Astrocyte (in vitro differentiated cells and primary cell): Measurements from ENCODE around the gene RNF217. TPM values are rescaled to one million over a fixed set of nuclear protein-coding genes. Genes with fewer than 3 reads are reported as not detected.

Experiments
- DNase-seq: peaks from one replicate; pipeline ENCODE4 v3.0.0-alpha.2; 2010; ENCODE audit warnings: low read depth
- FAIRE-seq: peaks from 2 replicates; lab custom pipeline; 2011; peaks lifted over from hg19 to GRCh38; lab: Jason Lieb, UNC
- H2AFZ ChIP-seq: 2 replicates; pipeline ENCODE4 v1.6.0; 2012; ENCODE audit warnings: low read depth, low read length, inconsistent platforms
- H3K27ac ChIP-seq: 2 replicates; pipeline ENCODE4 v1.5.1; 2011; ENCODE audit warnings: low read depth, low read length, inconsistent platforms
- H3K27me3 ChIP-seq: 2 replicates; pipeline ENCODE4 v1.6.0; 2011; ENCODE audit warnings: low read length, inconsistent platforms; ENCODE audit not compliant: insufficient read depth
- H3K36me3 ChIP-seq: 2 replicates; pipeline ENCODE4 v1.5.1; 2011; ENCODE audit warnings: low read length, inconsistent platforms; ENCODE audit not compliant: insufficient read depth
- H3K4me1 ChIP-seq: 2 replicates; pipeline ENCODE4 v1.5.1; 2011; ENCODE audit warnings: low read length, inconsistent platforms; ENCODE audit not compliant: insufficient read depth
- H3K4me2 ChIP-seq: 2 replicates; pipeline ENCODE4 v1.6.0; 2012; ENCODE audit warnings: low read length, inconsistent platforms
- H3K4me3 ChIP-seq: 2 replicates; pipeline ENCODE4 v1.5.1; 2011; ENCODE audit warnings: low read depth, mild to moderate bottlenecking, low read length, inconsistent platforms; ENCODE audit not compliant: insufficient read depth
- H3K79me2 ChIP-seq: 2 replicates; pipeline ENCODE4 v1.6.0; 2012; ENCODE audit warnings: mild to moderate bottlenecking, low read length, inconsistent platforms; ENCODE audit not compliant: insufficient read depth
- H3K9ac ChIP-seq: 2 replicates; pipeline ENCODE4 v1.6.0; 2012; ENCODE audit warnings: mild to moderate bottlenecking, low read length, inconsistent platforms
- H3K9me3 ChIP-seq: 2 replicates; pipeline ENCODE4 v1.5.1; 2012; ENCODE audit warnings: low read depth, mild to moderate bottlenecking, low read length, inconsistent platforms; ENCODE audit not compliant: insufficient read depth
- H4K20me1 ChIP-seq: 2 replicates; pipeline ENCODE4 v1.6.0; 2012; ENCODE audit warnings: low read length, inconsistent platforms; ENCODE audit not compliant: insufficient read depth
- H3K27ac Mint-ChIP-seq: one replicate; pipeline ENCODE4 v1.8.0; 2021; ENCODE audit warnings: mild to moderate bottlenecking, mixed read lengths; ENCODE audit not compliant: unreplicated experiment
- H3K27me3 Mint-ChIP-seq: one replicate; pipeline ENCODE4 v1.8.0; 2021; ENCODE audit warnings: low read depth, mixed read lengths; ENCODE audit not compliant: unreplicated experiment
- H3K36me3 Mint-ChIP-seq: one replicate; pipeline ENCODE4 v1.8.0; 2021; ENCODE audit warnings: low read depth, mixed read lengths; ENCODE audit not compliant: unreplicated experiment
- H3K4me1 Mint-ChIP-seq: one replicate; pipeline ENCODE4 v1.8.0; 2021; ENCODE audit warnings: low read depth, mixed read lengths; ENCODE audit not compliant: unreplicated experiment
- H3K4me3 Mint-ChIP-seq: one replicate; pipeline ENCODE4 v1.8.0; 2021; ENCODE audit warnings: mild to moderate bottlenecking, moderate library complexity, mixed read lengths; ENCODE audit not compliant: unreplicated experiment
- H3K9me3 Mint-ChIP-seq: one replicate; pipeline ENCODE4 v1.8.0; 2021; ENCODE audit warnings: mild to moderate bottlenecking, mixed read lengths; ENCODE audit not compliant: unreplicated experiment
- EZH2 ChIP-seq: IDR thresholded peaks from 2 replicates; pipeline ENCODE4 v1.6.1; 2012; ENCODE audit warnings: mild to moderate bottlenecking, low read length, inconsistent platforms; ENCODE audit not compliant: insufficient read depth
- total RNA-seq: library from RNA; stranded (reverse); gene quantifications from 2 replicates; pipeline ENCODE4 v1.2.1, GENCODE V29; 2021
- TF ChIP-seq, protein P1 (sequence below): IDR thresholded peaks from 2 replicates; pipeline ENCODE4 v1.5.1; 2011; ENCODE audit warnings: low read depth, mild to moderate bottlenecking, inconsistent platforms, low read length, moderate library complexity; ENCODE audit not compliant: insufficient read depth

The RNF217 gene
- total RNA-seq, 1 donor from 2014 or later: 49.4 TPM

DNA sequence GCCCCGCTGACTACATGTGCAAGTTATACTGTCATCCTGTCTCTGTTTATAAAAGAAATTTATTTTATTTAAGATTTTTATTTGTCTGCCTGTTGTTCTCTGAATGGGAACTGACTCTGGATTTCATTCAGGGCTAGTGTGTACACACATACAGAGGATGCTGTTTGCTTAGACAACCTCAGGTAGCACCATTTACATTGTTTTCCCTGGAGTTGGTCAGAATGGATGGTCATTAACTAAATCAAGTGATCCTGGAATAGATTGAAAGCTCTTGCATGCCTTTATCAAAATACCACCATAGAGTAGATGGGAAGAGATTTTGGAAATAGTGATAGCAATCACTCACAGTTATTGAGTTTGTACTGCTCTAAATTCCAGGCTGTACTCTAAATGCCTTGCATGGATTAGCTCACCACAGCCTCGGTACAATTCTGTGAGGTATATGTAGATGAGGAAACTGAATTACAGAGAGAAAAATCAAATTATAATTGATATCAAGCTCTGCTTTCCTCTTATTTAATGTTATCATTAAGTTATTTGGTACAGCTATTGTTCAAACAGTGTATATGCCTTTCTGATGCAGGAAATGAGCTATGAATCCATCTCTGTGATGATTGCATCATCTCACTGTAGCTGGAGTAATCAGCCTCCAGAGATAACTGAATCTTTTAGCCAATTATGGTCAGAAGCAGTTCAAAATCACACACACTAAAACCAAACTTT, 51.9 kb downstream of the RNF217 start:
- Histone ChIP-seq H4K20me1 (no peaks in the 10 kb centered on the region), H2AFZ (no peak overlapping the region), H3K4me3 (no peak overlapping the region), H3K9ac (no peak overlapping the region), H3K9me3 (no peaks in the 10 kb centered on the region), H3K79me2 (peaks cover 69% of the 10 kb centered on the region), H3K27me3 (no peaks in the 10 kb centered on the region), H3K36me3 (no peaks in the 10 kb centered on the region), H3K4me2 (peak overlapping the region; percentile 36), H3K4me1 (peaks cover 12% of the 10 kb centered on the region), H3K27ac (peak overlapping the region; percentile 24)
- Mint-ChIP-seq H3K36me3 (peaks cover 4% of the 10 kb centered on the region), H3K27ac (peak overlapping the region; percentile 13), H3K9me3 (no peaks in the 10 kb centered on the region), H3K4me1 (peaks cover 35% of the 10 kb centered on the region), H3K27me3 (no peaks in the 10 kb centered on the region), H3K4me3 (no peak overlapping the region)
- DNase-seq: no peak
- TF ChIP-seq, protein P1, sequence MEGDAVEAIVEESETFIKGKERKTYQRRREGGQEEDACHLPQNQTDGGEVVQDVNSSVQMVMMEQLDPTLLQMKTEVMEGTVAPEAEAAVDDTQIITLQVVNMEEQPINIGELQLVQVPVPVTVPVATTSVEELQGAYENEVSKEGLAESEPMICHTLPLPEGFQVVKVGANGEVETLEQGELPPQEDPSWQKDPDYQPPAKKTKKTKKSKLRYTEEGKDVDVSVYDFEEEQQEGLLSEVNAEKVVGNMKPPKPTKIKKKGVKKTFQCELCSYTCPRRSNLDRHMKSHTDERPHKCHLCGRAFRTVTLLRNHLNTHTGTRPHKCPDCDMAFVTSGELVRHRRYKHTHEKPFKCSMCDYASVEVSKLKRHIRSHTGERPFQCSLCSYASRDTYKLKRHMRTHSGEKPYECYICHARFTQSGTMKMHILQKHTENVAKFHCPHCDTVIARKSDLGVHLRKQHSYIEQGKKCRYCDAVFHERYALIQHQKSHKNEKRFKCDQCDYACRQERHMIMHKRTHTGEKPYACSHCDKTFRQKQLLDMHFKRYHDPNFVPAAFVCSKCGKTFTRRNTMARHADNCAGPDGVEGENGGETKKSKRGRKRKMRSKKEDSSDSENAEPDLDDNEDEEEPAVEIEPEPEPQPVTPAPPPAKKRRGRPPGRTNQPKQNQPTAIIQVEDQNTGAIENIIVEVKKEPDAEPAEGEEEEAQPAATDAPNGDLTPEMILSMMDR: no peak
- no peak for TF ChIP-seq EZH2
- peak; percentile 92 for FAIRE-seq

DNA sequence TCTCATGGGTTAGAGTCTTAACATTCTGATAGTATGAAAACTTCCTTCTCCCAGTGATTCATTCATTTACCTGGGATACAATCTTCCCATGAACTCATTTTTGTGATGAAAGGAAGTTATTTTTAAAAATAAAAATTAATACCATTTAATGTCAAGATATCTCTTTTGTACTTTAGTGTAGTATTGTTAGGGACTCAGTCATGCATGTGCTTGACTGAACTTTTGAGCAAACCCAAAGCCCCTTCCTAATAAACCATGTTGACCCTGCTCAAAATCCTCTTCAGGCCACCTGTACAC, 52.4 kb downstream of the RNF217 start:
- H3K9me3 ChIP-seq: no peaks in the 10 kb centered on the region
- Mint-ChIP-seq H3K9me3 (no peaks in the 10 kb centered on the region), H3K27me3 (no peaks in the 10 kb centered on the region), H3K4me1 (peaks cover 30% of the 10 kb centered on the region), H3K27ac (peak overlapping the region; percentile 13), H3K4me3 (no peak overlapping the region), H3K36me3 (peaks cover 4% of the 10 kb centered on the region)
- H3K27me3 ChIP-seq: no peaks in the 10 kb centered on the region
- H3K27ac ChIP-seq: peak overlapping the region; percentile 24
- no peaks in the 10 kb centered on the region for H3K36me3 ChIP-seq
- TF ChIP-seq EZH2: no peak
- TF ChIP-seq, protein P1: no peak
- H2AFZ ChIP-seq: no peak overlapping the region
- DNase-seq: peak; percentile 82
- H3K4me1 ChIP-seq: peaks cover 12% of the 10 kb centered on the region
- H3K9ac ChIP-seq: no peak overlapping the region
- no peak for FAIRE-seq
- peaks cover 67% of the 10 kb centered on the region for H3K79me2 ChIP-seq
- peak overlapping the region; percentile 36 for H3K4me2 ChIP-seq
- no peak overlapping the region for H3K4me3 ChIP-seq
- H4K20me1 ChIP-seq: no peaks in the 10 kb centered on the region

DNA sequence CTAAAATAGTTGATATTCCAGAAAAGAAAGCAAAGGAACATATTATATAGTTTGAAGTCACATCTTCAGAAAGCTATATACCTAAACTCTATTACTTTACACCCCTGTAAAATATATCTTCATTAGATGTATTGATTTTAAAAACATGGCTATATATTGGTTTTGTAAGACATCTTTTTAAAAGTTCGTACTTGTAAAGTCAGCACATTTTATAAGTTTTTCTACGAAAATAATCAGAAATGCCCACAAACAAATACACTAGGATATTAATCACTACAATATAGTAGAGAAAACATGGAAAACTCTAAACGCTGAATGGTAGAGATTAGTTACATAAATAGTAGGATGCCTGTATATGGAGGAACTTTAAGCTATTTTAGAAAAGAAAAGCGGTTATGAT, 52.9 kb downstream of the RNF217 start:
- Histone ChIP-seq H3K36me3 (no peaks in the 10 kb centered on the region), H3K4me3 (no peak overlapping the region), H3K9me3 (no peaks in the 10 kb centered on the region), H3K4me1 (peaks cover 12% of the 10 kb centered on the region), H4K20me1 (no peaks in the 10 kb centered on the region), H3K79me2 (peaks cover 67% of the 10 kb centered on the region), H2AFZ (no peak overlapping the region), H3K27ac (peak overlapping the region; percentile 18), H3K9ac (no peak overlapping the region), H3K4me2 (no peak overlapping the region), H3K27me3 (no peaks in the 10 kb centered on the region)
- Mint-ChIP-seq H3K4me1 (peaks cover 24% of the 10 kb centered on the region), H3K9me3 (no peaks in the 10 kb centered on the region), H3K36me3 (peaks cover 4% of the 10 kb centered on the region), H3K4me3 (no peak overlapping the region), H3K27me3 (no peaks in the 10 kb centered on the region), H3K27ac (peak overlapping the region; percentile 53)
- FAIRE-seq: no peak
- TF ChIP-seq, protein P1: no peak
- no peak for DNase-seq
